Transverse colon (tissue), 3 donors: ENCODE results near the gene GFOD1.

Experiments
- EP300 ChIP-seq: sonication (generic); formaldehyde crosslinking; IDR thresholded peaks from one replicate; pipeline ENCODE4 v1.6.1; 2017; ENCODE audit warnings: antibody characterized with exemption, low read depth
- POLR2A ChIP-seq: fragments of 450-650 bp; IDR thresholded peaks from one replicate; pipeline ENCODE4 v1.6.1; 2016; ENCODE audit warnings: antibody characterized with exemption, mild to moderate bottlenecking, moderate library complexity
- TF ChIP-seq, protein P1 (sequence below), 5 experiments: fragments of 200-600 bp in 3 of 5; fragments of 450-650 bp in 2 of 5; sonication (generic) in 3 of 5; IDR thresholded peaks; 1 replicate in 2 of 5; 2 replicates in 3 of 5; pipeline ENCODE4 v1.5.1; 2016 to 2017; ENCODE audit warnings: antibody characterized with exemption in 5 of 5, inconsistent platforms in 3 of 5, mild to moderate bottlenecking in 2 of 5, moderate library complexity in 1 of 5

DNA sequence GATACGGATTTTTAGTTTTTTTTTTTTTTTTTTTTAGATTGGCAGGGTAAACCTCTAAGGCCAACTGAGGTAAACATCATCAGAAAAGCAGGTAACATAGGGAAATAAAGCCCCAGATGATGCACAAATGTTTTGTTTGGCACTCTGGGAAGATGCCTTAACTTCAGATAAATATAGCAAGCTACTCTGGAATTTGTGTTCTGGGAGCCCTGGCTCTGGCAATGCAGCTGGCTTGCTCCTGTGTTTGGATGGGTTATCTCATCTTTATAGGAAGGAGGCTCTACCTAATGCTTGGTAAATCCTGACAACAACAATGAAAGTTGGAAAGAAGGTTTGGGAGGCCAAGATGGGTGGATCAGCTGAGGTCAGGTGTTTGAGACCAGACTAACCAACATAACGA lies 77.4 kb downstream of the GFOD1 start:
- TF ChIP-seq EP300 (no peak), POLR2A (no peak)
- TF ChIP-seq, protein P1, sequence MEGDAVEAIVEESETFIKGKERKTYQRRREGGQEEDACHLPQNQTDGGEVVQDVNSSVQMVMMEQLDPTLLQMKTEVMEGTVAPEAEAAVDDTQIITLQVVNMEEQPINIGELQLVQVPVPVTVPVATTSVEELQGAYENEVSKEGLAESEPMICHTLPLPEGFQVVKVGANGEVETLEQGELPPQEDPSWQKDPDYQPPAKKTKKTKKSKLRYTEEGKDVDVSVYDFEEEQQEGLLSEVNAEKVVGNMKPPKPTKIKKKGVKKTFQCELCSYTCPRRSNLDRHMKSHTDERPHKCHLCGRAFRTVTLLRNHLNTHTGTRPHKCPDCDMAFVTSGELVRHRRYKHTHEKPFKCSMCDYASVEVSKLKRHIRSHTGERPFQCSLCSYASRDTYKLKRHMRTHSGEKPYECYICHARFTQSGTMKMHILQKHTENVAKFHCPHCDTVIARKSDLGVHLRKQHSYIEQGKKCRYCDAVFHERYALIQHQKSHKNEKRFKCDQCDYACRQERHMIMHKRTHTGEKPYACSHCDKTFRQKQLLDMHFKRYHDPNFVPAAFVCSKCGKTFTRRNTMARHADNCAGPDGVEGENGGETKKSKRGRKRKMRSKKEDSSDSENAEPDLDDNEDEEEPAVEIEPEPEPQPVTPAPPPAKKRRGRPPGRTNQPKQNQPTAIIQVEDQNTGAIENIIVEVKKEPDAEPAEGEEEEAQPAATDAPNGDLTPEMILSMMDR (IDR thresholded peaks at IDR 0.05), result no peak
